GM23338 (cell line): ENCODE results near the gene KLHL25.

ENCODE experiments used
- CREB1 ChIP-seq: fragments of 250-450 bp; sonication (Bioruptor Pico); IDR thresholded peaks from 2 replicates; pipeline ENCODE4 v1.5.0; 2020; ENCODE audit warnings: low read depth, mild to moderate bottlenecking, moderate library complexity
- CTCF ChIP-seq, 2 experiments: fragments of 200-600 bp in 1 of 2; sonication (generic) in 1 of 2; conservative IDR thresholded peaks; 2 replicates each; pipeline versions ENCODE4 v1.5.1 to v1.6.1; 2016 to 2017; ENCODE audit warnings: antibody characterized with exemption in 2 of 2, low read depth in 2 of 2, mild to moderate bottlenecking in 2 of 2, moderate library complexity in 1 of 2
- ETS1 ChIP-seq: IDR thresholded peaks from 2 replicates; pipeline ENCODE4 v1.6.1; 2016; ENCODE audit warnings: antibody characterized with exemption
- EZH2 ChIP-seq: fragments of 200-600 bp; sonication (generic); IDR thresholded peaks from one replicate; pipeline ENCODE4 v1.8.0; 2017; ENCODE audit warnings: antibody characterized with exemption, mild to moderate bottlenecking, low read depth; ENCODE audit not compliant: unreplicated experiment
- EZH2phosphoT487 ChIP-seq: fragments of 200-600 bp; sonication (generic); IDR thresholded peaks from one replicate; pipeline ENCODE4 v1.8.1; 2018; ENCODE audit warnings: antibody characterized with exemption; ENCODE audit not compliant: unreplicated experiment
- JUNB ChIP-seq: IDR thresholded peaks from one replicate; pipeline ENCODE4 v1.6.1; 2016; ENCODE audit warnings: antibody characterized with exemption; ENCODE audit not compliant: unreplicated experiment
- POLR2AphosphoS5 ChIP-seq: IDR thresholded peaks from 2 replicates; pipeline ENCODE4 v1.6.1; 2016; ENCODE audit warnings: antibody characterized with exemption, low read depth
- REST ChIP-seq: IDR thresholded peaks from one replicate; pipeline ENCODE4 v1.6.1; 2018; ENCODE audit warnings: antibody characterized with exemption; ENCODE audit not compliant: unreplicated experiment
- ZNF114 ChIP-seq: fragments of 250-450 bp; sonication (Bioruptor Pico); IDR thresholded peaks from 2 replicates; pipeline ENCODE4 v1.5.0; 2020; ENCODE audit warnings: mild to moderate bottlenecking, moderate library complexity

GRCh38 chr15:85718981-85719380, 75.7 kb downstream of the KLHL25 start:
- TF ChIP-seq CTCF (conservative IDR thresholded peaks at IDR 0.05; ENCODE audit: low read depth in 2 of 2): no peak
- no peak for TF ChIP-seq EZH2
- no peak for TF ChIP-seq REST
- TF ChIP-seq EZH2phosphoT487: no peak
- no peak for TF ChIP-seq POLR2AphosphoS5
- TF ChIP-seq JUNB: no peak
- no peak for TF ChIP-seq CREB1
- TF ChIP-seq ETS1: no peak
- no peak for TF ChIP-seq ZNF114
